Measurements from ENCODE around the gene CLEC2D. TPM values are rescaled to one million over a fixed set of nuclear protein-coding genes. Genes with fewer than 3 reads are reported as not detected.

The CLEC2D gene
- total RNA-seq, 1 donor: 9.4 TPM

DNA sequence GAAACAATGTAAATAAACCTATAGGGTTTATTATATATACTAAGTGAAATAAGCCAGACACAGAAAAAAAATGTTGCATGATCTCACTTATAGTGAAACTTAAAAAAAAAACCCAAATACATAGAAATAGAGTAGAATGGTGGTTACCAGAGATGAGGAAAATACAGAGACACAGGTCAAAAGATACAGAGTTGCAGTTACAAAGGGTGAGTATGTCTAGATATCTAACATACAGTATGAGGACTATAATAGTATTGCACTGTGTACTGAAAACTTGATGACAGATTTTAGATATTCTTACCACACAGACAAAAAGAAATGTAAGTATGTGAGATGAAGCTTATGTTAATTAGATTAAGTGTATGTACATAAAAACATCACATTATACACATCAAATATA, 28.1 kb downstream of the CLEC2D start:
- TF ChIP-seq, protein P1, sequence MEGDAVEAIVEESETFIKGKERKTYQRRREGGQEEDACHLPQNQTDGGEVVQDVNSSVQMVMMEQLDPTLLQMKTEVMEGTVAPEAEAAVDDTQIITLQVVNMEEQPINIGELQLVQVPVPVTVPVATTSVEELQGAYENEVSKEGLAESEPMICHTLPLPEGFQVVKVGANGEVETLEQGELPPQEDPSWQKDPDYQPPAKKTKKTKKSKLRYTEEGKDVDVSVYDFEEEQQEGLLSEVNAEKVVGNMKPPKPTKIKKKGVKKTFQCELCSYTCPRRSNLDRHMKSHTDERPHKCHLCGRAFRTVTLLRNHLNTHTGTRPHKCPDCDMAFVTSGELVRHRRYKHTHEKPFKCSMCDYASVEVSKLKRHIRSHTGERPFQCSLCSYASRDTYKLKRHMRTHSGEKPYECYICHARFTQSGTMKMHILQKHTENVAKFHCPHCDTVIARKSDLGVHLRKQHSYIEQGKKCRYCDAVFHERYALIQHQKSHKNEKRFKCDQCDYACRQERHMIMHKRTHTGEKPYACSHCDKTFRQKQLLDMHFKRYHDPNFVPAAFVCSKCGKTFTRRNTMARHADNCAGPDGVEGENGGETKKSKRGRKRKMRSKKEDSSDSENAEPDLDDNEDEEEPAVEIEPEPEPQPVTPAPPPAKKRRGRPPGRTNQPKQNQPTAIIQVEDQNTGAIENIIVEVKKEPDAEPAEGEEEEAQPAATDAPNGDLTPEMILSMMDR (IDR thresholded peaks at IDR 0.05; ENCODE audit: extremely low read depth, low read depth, low read length): no peak
- Histone ChIP-seq H3K4me3 (ENCODE audit: insufficient read depth, low read length) (no peak overlapping the region), H4K20me1 (ENCODE audit: insufficient read depth, low read length) (no peaks in the 10 kb centered on the region), H3K4me1 (ENCODE audit: insufficient read depth, low read length) (peaks cover 3% of the 10 kb centered on the region), H3K9me3 (ENCODE audit: low read depth, low read length) (no peaks in the 10 kb centered on the region), H3K36me3 (ENCODE audit: insufficient read depth, low read length) (no peaks in the 10 kb centered on the region), H3K27me3 (ENCODE audit: insufficient read depth, low read length) (no peaks in the 10 kb centered on the region), H3K4me2 (ENCODE audit: insufficient read depth, low read length) (no peak overlapping the region), H3K79me2 (ENCODE audit: insufficient read depth, low read length) (no peaks in the 10 kb centered on the region), H3K27ac (ENCODE audit: low read depth, low read length) (no peak overlapping the region), H2AFZ (ENCODE audit: low read length) (no peak overlapping the region)
- DNase-seq (ENCODE audit: insufficient read length, low spot score, missing footprints): no peak

DNA sequence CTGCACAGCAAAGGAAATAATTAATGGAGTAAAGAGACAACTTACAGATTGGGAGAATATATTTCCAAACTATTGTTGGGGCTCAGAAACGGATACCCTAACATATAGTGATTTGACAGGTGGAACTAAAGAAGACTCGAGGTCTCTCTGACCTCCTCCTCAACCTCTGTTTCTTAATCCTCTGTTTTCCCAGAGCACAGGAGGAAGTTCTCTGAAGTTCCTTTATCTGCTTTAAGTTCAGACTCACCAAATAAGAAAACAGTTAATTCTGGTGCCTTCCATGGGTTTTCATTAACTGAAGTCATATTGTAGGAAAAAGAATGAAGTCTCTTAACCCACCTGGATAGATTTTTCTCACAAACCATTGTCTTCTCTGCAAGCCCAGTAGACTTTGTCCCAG, 29.2 kb downstream of the CLEC2D start:
- Histone ChIP-seq H3K4me3 (ENCODE audit: insufficient read depth, low read length) (no peak overlapping the region), H3K9me3 (ENCODE audit: low read depth, low read length) (no peaks in the 10 kb centered on the region), H3K4me1 (ENCODE audit: insufficient read depth, low read length) (peaks cover 3% of the 10 kb centered on the region), H2AFZ (ENCODE audit: low read length) (no peak overlapping the region), H3K27ac (ENCODE audit: low read depth, low read length) (no peak overlapping the region), H3K27me3 (ENCODE audit: insufficient read depth, low read length) (no peaks in the 10 kb centered on the region), H3K36me3 (ENCODE audit: insufficient read depth, low read length) (no peaks in the 10 kb centered on the region), H4K20me1 (ENCODE audit: insufficient read depth, low read length) (no peaks in the 10 kb centered on the region), H3K4me2 (ENCODE audit: insufficient read depth, low read length) (no peak overlapping the region), H3K79me2 (ENCODE audit: insufficient read depth, low read length) (no peaks in the 10 kb centered on the region)
- TF ChIP-seq, protein P1 (IDR thresholded peaks at IDR 0.05; ENCODE audit: extremely low read depth, low read depth, low read length): no peak
- no peak for DNase-seq (ENCODE audit: insufficient read length, low spot score, missing footprints)

DNA sequence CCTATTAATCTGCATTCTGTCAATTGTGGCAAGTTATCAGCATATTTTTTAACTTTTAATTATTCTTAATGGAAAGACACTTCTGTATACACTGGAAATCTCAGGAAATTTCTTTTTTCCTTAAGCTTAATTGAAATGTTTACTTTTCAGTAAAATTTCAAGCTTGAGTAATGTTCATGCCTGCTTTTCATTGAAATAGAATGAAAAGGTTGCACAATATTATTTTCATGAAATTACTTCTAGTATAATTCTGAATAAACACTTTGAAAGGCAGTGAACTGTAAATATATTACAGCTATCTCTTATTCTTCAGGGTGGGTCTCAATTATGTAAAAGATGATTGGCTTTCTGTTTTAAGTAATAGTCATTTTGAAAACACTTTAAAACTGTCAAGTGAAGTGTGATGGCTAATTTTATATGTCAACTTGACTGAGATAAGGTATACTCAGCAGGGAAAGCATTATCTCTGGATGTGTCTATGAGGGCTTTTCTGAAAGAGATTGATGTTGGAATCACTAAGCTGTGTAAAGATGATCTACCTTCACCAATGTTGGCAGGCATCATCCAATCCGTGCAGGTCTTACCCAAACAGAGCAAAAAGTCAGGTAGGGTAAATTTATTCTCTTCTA, 29.9 kb downstream of the CLEC2D start:
- Histone ChIP-seq H3K4me2 (ENCODE audit: insufficient read depth, low read length) (no peak overlapping the region), H4K20me1 (ENCODE audit: insufficient read depth, low read length) (no peaks in the 10 kb centered on the region), H3K79me2 (ENCODE audit: insufficient read depth, low read length) (no peaks in the 10 kb centered on the region), H3K4me1 (ENCODE audit: insufficient read depth, low read length) (peaks cover 3% of the 10 kb centered on the region), H3K36me3 (ENCODE audit: insufficient read depth, low read length) (no peaks in the 10 kb centered on the region), H3K27me3 (ENCODE audit: insufficient read depth, low read length) (no peaks in the 10 kb centered on the region), H2AFZ (ENCODE audit: low read length) (no peak overlapping the region), H3K4me3 (ENCODE audit: insufficient read depth, low read length) (no peak overlapping the region), H3K27ac (ENCODE audit: low read depth, low read length) (no peak overlapping the region), H3K9me3 (ENCODE audit: low read depth, low read length) (no peaks in the 10 kb centered on the region)
- TF ChIP-seq, protein P1 (IDR thresholded peaks at IDR 0.05; ENCODE audit: extremely low read depth, low read depth, low read length): no peak
- DNase-seq (ENCODE audit: insufficient read length, low spot score, missing footprints): no peak

DNA sequence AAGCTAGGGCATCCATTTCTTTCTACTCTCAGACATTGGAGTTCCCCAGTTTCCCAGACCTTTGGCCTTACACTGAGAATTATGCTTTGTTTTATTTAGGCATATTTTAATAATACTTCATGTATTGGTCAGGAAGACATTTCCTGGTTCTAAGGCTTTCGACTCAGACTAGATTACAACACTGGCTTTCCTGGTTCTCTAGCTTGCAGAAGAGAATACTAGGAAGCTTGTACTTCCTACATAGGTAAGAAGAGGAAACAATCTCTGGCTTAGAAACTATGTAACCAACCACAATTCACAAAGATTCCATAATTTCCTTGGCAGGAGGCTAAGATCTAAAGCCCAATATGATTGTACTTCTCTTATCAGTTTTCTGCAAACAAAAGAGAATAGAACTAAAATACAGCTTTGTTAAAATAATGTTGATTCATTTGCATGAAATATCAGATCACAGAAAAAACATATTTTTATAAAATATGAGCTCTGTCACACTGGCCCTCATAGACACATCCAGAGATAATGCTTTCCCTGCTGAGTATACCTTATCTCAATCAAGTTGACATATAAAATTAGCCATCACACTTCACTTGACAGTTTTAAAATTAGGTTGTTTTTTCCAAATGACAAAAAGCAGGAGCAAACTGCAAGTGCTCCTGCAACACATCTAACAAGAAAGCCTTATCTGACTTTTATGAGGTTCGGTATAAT, 30.5 kb downstream of the CLEC2D start:
- Histone ChIP-seq H2AFZ (ENCODE audit: low read length) (no peak overlapping the region), H3K27me3 (ENCODE audit: insufficient read depth, low read length) (no peaks in the 10 kb centered on the region), H4K20me1 (ENCODE audit: insufficient read depth, low read length) (no peaks in the 10 kb centered on the region), H3K4me2 (ENCODE audit: insufficient read depth, low read length) (no peak overlapping the region), H3K9me3 (ENCODE audit: low read depth, low read length) (no peaks in the 10 kb centered on the region), H3K4me1 (ENCODE audit: insufficient read depth, low read length) (peaks cover 3% of the 10 kb centered on the region), H3K27ac (ENCODE audit: low read depth, low read length) (no peak overlapping the region), H3K36me3 (ENCODE audit: insufficient read depth, low read length) (no peaks in the 10 kb centered on the region), H3K4me3 (ENCODE audit: insufficient read depth, low read length) (no peak overlapping the region), H3K79me2 (ENCODE audit: insufficient read depth, low read length) (no peaks in the 10 kb centered on the region)
- no peak for DNase-seq (ENCODE audit: insufficient read length, low spot score, missing footprints)
- TF ChIP-seq, protein P1 (IDR thresholded peaks at IDR 0.05; ENCODE audit: extremely low read depth, low read depth, low read length): no peak
